K562 (cell line): ENCODE results near the gene CBL. TPM values are rescaled to one million over a fixed set of nuclear protein-coding genes. Genes with fewer than 3 reads are reported as not detected.

ENCODE experiments used
- ATF7 ChIP-seq: fragments of 450-650 bp; IDR thresholded peaks from 2 replicates; pipeline ENCODE4 v1.7.1; 2014; ENCODE audit warnings: mild to moderate bottlenecking, moderate library complexity
- CEBPB ChIP-seq: fragments of 450-650 bp; IDR thresholded peaks from 2 replicates; pipeline ENCODE4 v1.6.1; 2016; ENCODE audit warnings: missing genetic modification characterization, missing compliant biosample characterization
- RBM14 ChIP-seq: fragments of 200-400 bp; formaldehyde crosslinking; IDR thresholded peaks from 2 replicates; pipeline ENCODE4 v1.6.1; 2018; ENCODE audit warnings: low read depth, mild to moderate bottlenecking, low read length, moderate library complexity, borderline replicate concordance; ENCODE audit not compliant: insufficient read depth
- SRF ChIP-seq, 2 experiments: fragments of 250-450, 450-650 bp in 1 of 2; sonication (Bioruptor Pico) in 1 of 2; sonication (generic) in 1 of 2; formaldehyde crosslinking; IDR thresholded peaks; 2 replicates each; pipeline versions ENCODE4 v1.5.0 to v1.5.1; 2020 to 2022; ENCODE audit warnings: mild to moderate bottlenecking in 1 of 2, missing genetic modification reagents in 1 of 2
- TAF9B ChIP-seq: fragments of 450-650 bp; IDR thresholded peaks from 2 replicates; pipeline ENCODE4 v1.6.1; 2018; ENCODE audit warnings: mild to moderate bottlenecking; ENCODE audit not compliant: partially characterized antibody
- ZNF197 ChIP-seq: fragments of 200-800 bp; sonication (Bioruptor generic); IDR thresholded peaks from 2 replicates; pipeline ENCODE4 v1.6.1; 2016; ENCODE audit warnings: low read depth, missing genetic modification characterization, missing compliant biosample characterization
- polyA plus RNA-seq, 8 experiments: library from polyadenylated mRNA; depleted of rRNA in 4 of 8; stranded (reverse) in 5 of 8; unstranded in 3 of 8; fragments of >200 nt; fragmentation: Nextera tagmentation in 2 of 8; fragmentation: Illumina TruSeq in 1 of 8; extraction: Ambion mirVana in 2 of 8; extraction: Trizol in 1 of 8; gene quantifications; 2 replicates each; pipeline versions ENCODE4 v1.2.1 to v1.2.3, GENCODE V29; 2011 to 2014; ENCODE audit warnings: inconsistent platforms in 1 of 8, missing spikeins in 1 of 8
- total RNA-seq, 7 experiments: library from RNA; depleted of rRNA in 6 of 7; stranded (reverse); fragments of >200 nt in 6 of 7; fragmentation: Illumina TruSeq in 2 of 7; extraction: Trizol in 2 of 7; gene quantifications; 2 replicates each; pipeline versions ENCODE4 v1.2.1 to v1.2.3, GENCODE V29; 2011 to 2021; ENCODE audit warnings: low replicate concordance in 1 of 7
- TF ChIP-seq, protein P1 (sequence below), 2 experiments: fragments of 450-650 bp in 1 of 2; sonication (generic) in 1 of 2; formaldehyde crosslinking in 1 of 2; IDR thresholded peaks; 2 replicates each; pipeline versions ENCODE4 v1.7.1 to v1.9.0; 2016 to 2022; ENCODE audit warnings: inconsistent platforms in 1 of 2, mild to moderate bottlenecking in 1 of 2, missing genetic modification reagents in 1 of 2
- TF ChIP-seq, protein P2 (sequence below): conservative IDR thresholded peaks from 2 replicates; pipeline ENCODE4 v1.6.1; 2011; ENCODE audit warnings: low read depth, mild to moderate bottlenecking, low read length; ENCODE audit not compliant: control insufficient read depth
- TF ChIP-seq, protein P3 (sequence below): fragments of 250-450 bp; sonication (Bioruptor Pico); IDR thresholded peaks from 2 replicates; pipeline ENCODE4 v1.4.0; 2020

CBL gene
- total and polyA plus RNA-seq, 9 of the 15 experiments (the other 6 are each of a cell fraction or from before 2014, with no cell fraction given): 3.2 to 24.9 (median 9.9) TPM

DNA sequence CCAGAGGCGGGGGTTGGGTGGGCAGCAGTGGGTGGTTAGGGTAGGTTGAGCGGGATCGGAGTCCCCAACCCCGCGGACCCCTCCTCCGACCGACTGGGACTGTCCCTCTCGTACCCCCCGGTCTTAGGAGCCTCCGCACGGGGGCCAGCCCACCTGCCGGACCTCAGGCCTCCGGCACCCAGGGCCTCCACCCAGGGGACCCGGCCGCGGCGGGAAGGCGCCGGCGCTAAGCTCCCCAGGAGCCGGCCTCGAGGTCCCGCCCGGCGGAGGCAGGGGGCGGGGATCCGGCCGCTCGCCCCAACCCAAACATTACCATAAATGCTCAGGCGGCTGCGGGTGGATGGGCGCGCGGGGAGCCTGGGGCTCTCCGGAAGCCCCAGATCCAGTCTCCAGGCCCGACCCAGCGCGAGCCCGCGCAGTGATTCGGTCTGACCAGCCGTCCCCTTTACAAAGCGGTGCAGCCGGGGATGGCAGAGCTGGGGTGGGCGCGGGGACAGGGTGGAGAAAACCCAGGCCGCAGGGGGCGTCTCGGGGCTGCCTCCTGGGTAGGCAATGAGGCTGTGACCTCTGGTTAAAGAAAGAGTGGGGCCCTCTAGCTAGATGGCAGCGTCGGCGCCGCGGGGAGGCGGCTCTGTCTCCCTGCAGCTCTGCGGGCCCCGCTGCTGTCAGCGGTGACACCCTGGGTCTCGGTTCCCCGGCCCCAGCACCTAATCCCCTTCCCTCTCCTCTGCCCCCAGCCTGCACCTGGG, 114.8 kb downstream of the CBL start (continued):
- TF ChIP-seq, protein P1, sequence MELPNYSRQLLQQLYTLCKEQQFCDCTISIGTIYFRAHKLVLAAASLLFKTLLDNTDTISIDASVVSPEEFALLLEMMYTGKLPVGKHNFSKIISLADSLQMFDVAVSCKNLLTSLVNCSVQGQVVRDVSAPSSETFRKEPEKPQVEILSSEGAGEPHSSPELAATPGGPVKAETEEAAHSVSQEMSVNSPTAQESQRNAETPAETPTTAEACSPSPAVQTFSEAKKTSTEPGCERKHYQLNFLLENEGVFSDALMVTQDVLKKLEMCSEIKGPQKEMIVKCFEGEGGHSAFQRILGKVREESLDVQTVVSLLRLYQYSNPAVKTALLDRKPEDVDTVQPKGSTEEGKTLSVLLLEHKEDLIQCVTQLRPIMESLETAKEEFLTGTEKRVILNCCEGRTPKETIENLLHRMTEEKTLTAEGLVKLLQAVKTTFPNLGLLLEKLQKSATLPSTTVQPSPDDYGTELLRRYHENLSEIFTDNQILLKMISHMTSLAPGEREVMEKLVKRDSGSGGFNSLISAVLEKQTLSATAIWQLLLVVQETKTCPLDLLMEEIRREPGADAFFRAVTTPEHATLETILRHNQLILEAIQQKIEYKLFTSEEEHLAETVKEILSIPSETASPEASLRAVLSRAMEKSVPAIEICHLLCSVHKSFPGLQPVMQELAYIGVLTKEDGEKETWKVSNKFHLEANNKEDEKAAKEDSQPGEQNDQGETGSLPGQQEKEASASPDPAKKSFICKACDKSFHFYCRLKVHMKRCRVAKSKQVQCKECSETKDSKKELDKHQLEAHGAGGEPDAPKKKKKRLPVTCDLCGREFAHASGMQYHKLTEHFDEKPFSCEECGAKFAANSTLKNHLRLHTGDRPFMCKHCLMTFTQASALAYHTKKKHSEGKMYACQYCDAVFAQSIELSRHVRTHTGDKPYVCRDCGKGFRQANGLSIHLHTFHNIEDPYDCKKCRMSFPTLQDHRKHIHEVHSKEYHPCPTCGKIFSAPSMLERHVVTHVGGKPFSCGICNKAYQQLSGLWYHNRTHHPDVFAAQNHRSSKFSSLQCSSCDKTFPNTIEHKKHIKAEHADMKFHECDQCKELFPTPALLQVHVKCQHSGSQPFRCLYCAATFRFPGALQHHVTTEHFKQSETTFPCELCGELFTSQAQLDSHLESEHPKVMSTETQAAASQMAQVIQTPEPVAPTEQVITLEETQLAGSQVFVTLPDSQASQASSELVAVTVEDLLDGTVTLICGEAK (IDR thresholded peaks at IDR 0.05): 0 out of 2 replicates have a peak, but pooled peaks have one; percentile 11
- TF ChIP-seq, protein P1 (CRISPR knock-in tag; IDR thresholded peaks at IDR 0.05): no peak
- TF ChIP-seq SRF (CRISPR knock-in tag; IDR thresholded peaks at IDR 0.05): peak in 1 of 2 experiments; percentile 94; a peak in 2 of 4 replicates
- TF ChIP-seq, protein P2, sequence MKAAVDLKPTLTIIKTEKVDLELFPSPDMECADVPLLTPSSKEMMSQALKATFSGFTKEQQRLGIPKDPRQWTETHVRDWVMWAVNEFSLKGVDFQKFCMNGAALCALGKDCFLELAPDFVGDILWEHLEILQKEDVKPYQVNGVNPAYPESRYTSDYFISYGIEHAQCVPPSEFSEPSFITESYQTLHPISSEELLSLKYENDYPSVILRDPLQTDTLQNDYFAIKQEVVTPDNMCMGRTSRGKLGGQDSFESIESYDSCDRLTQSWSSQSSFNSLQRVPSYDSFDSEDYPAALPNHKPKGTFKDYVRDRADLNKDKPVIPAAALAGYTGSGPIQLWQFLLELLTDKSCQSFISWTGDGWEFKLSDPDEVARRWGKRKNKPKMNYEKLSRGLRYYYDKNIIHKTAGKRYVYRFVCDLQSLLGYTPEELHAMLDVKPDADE: peak; percentile 61; the same call in 1 of the 2 replicates
- TF ChIP-seq, protein P3, sequence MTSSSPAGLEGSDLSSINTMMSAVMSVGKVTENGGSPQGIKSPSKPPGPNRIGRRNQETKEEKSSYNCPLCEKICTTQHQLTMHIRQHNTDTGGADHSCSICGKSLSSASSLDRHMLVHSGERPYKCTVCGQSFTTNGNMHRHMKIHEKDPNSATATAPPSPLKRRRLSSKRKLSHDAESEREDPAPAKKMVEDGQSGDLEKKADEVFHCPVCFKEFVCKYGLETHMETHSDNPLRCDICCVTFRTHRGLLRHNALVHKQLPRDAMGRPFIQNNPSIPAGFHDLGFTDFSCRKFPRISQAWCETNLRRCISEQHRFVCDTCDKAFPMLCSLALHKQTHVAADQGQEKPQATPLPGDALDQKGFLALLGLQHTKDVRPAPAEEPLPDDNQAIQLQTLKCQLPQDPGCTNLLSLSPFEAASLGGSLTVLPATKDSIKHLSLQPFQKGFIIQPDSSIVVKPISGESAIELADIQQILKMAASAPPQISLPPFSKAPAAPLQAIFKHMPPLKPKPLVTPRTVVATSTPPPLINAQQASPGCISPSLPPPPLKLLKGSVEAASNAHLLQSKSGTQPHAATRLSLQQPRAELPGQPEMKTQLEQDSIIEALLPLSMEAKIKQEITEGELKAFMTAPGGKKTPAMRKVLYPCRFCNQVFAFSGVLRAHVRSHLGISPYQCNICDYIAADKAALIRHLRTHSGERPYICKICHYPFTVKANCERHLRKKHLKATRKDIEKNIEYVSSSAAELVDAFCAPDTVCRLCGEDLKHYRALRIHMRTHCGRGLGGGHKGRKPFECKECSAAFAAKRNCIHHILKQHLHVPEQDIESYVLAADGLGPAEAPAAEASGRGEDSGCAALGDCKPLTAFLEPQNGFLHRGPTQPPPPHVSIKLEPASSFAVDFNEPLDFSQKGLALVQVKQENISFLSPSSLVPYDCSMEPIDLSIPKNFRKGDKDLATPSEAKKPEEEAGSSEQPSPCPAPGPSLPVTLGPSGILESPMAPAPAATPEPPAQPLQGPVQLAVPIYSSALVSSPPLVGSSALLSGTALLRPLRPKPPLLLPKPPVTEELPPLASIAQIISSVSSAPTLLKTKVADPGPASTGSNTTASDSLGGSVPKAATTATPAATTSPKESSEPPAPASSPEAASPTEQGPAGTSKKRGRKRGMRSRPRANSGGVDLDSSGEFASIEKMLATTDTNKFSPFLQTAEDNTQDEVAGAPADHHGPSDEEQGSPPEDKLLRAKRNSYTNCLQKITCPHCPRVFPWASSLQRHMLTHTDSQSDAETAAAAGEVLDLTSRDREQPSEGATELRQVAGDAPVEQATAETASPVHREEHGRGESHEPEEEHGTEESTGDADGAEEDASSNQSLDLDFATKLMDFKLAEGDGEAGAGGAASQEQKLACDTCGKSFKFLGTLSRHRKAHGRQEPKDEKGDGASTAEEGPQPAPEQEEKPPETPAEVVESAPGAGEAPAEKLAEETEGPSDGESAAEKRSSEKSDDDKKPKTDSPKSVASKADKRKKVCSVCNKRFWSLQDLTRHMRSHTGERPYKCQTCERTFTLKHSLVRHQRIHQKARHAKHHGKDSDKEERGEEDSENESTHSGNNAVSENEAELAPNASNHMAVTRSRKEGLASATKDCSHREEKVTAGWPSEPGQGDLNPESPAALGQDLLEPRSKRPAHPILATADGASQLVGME (CRISPR knock-in tag): no peak; the same call in 1 of the 2 replicates
- TF ChIP-seq CEBPB (tag): no peak
- TF ChIP-seq RBM14: 0 out of 2 replicates have a peak, but pooled peaks have one; percentile 49
- 0 out of 2 replicates have a peak, but pooled peaks have one; percentile 35 for TF ChIP-seq ZNF197 (CRISPR knock-in tag)
- TF ChIP-seq TAF9B: peak; percentile 55
- TF ChIP-seq ATF7: 0 out of 2 replicates have a peak, but pooled peaks have one; percentile 30
